ENCODE data around the gene PRX.
A peak's percentile ranks its signal among the peaks of the same experiment; 100 is the strongest.

The PRX gene, protein sequence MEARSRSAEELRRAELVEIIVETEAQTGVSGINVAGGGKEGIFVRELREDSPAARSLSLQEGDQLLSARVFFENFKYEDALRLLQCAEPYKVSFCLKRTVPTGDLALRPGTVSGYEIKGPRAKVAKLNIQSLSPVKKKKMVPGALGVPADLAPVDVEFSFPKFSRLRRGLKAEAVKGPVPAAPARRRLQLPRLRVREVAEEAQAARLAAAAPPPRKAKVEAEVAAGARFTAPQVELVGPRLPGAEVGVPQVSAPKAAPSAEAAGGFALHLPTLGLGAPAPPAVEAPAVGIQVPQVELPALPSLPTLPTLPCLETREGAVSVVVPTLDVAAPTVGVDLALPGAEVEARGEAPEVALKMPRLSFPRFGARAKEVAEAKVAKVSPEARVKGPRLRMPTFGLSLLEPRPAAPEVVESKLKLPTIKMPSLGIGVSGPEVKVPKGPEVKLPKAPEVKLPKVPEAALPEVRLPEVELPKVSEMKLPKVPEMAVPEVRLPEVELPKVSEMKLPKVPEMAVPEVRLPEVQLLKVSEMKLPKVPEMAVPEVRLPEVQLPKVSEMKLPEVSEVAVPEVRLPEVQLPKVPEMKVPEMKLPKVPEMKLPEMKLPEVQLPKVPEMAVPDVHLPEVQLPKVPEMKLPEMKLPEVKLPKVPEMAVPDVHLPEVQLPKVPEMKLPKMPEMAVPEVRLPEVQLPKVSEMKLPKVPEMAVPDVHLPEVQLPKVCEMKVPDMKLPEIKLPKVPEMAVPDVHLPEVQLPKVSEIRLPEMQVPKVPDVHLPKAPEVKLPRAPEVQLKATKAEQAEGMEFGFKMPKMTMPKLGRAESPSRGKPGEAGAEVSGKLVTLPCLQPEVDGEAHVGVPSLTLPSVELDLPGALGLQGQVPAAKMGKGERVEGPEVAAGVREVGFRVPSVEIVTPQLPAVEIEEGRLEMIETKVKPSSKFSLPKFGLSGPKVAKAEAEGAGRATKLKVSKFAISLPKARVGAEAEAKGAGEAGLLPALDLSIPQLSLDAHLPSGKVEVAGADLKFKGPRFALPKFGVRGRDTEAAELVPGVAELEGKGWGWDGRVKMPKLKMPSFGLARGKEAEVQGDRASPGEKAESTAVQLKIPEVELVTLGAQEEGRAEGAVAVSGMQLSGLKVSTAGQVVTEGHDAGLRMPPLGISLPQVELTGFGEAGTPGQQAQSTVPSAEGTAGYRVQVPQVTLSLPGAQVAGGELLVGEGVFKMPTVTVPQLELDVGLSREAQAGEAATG (N-terminal part only)

DNA sequence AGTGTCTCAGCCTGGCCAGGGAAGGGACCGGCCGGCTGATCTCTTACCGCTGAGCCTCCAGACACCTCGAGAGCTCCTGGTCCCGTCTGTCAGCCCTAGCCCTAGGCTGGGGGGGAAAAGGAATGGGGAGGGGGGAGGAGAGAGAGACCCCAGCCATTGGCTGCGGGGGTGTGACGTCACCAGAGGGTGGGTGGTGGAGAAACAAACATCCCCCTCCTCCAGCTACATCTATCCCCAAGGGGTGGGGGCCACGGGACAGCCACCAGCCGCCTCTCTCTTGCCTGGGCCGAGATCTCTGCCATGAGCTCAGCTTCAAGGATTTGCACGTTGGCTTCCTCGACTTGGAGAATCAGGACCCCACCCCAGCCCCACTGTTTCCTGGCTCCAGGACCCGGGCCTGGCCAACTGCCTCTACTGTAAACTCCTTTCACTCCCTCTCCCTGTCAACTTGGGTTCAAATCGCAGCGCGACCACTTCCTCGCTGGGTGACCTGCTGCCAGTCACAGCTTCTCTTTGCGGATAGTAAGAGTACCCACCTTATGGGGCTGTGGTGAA, at the start of gene PRX:
Gene PRX (minus strand): TSS at position 88 of the 555 bp plus-strand sequence. CDS start 5,446 bp downstream, outside the sequence.
- no peak for DNase-seq (ENCODE audit: low spot score)

GRCh38 chr19:40461669-40462221, 48.6 kb upstream of the PRX start:
- no peak for DNase-seq (ENCODE audit: low spot score)

DNA sequence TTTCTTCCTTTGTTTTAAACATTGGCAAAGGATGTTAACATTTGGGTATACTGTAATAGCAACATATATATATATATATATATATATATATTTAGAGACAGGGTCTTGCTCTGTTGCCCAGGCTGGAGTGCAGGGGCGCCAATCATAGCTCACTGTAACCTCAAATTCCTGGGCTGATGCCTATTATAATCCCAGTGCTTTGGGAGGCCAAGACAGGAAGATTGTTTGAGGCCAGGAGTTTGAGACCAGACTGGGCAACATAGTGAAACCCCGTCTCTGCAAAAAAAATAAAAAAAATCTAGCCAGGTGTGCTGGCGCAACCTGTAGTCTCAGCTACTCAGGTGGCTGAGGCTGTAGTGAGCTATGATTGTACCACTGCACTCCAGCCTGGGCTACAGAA, 47.0 kb upstream of the PRX start:
- DNase-seq (ENCODE audit: low spot score): no peak

- DNase-seq (ENCODE audit: low spot score): no peak
These were observed 45.4 kb upstream of the PRX start for GRCh38 chr19:40458597-40458974.

- no peak for DNase-seq (ENCODE audit: low spot score)
These were observed 44.9 kb upstream of the PRX start for GRCh38 chr19:40457953-40458596.

DNA sequence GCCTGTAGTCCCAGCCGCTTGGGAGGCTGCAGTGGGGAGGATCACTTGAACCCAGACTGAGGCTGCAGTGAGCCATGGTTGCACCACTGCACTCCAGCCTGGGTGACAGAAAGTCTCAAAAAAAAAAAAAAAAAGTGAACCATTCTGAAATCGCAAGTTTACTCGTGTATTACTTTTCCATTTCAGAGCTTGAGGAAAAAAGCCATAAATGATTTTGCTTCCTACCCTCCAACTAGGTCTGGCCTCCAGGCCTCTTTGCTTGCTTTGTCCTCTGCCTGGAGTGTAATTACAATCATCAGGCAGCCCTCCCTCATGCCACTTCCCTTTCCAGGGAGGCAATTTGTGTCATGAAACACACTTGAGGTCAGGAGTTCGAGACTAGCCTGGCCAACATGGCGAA, 43.9 kb upstream of the PRX start:
- no peak for DNase-seq (ENCODE audit: low spot score)

GRCh38 chr19:40453943-40454342, 40.8 kb upstream of the PRX start:
- peak; percentile 33 for DNase-seq (ENCODE audit: low spot score)

DNA sequence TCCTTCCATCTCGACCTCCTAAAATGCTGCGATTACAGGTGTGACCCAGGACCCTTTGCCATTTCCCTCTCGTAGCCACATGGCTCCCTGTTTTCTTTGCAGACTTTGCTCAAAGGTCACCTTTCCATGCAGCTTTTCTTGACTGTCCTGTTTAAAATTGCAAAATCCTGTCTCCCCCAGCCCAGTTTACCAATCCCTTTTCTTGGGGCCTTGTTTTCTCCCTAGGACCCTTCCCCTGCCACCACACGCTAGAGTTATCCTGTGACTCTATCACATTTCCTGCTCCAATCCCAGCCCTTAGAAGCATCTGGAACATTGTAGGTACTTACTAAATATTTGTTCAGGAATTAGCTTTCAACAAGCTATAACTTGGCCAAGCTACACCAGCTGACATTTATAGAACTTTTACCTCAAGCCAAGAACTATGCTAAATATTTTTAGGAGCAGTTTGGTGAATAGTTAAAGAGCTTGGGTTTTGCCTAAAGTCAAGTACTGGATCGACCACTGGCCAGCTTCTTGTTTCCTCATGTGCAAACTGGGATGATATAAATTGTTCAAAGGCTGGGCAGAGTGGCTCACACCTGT, 40.1 kb upstream of the PRX start:
- DNase-seq (ENCODE audit: low spot score): no peak

GRCh38 chr19:40452016-40452415, 38.8 kb upstream of the PRX start:
- DNase-seq (ENCODE audit: low spot score): no peak

GRCh38 chr19:40450664-40451063, 37.5 kb upstream of the PRX start:
- DNase-seq (ENCODE audit: low spot score): no peak

DNA sequence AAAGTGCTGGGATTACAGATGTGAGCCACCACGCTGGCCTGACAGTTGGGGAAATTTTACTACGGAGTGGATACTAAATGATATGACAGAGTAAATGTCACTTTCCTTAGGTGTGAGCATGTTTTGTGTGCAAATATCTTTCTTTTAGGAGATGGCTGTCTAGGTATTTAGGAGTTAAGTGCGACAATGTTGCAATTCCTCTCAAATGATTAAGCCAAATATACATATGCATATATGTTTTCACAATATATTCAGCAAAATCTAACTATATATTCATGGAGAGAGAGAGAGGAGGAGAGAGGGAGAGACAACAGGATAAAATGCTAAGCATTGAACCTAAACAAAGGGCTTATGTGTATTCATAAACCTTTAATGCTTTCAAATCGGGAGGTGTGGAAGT, 36.3 kb upstream of the PRX start:
- DNase-seq (ENCODE audit: low spot score): no peak

GRCh38 chr19:40446263-40446784, 33.1 kb upstream of the PRX start:
- DNase-seq (ENCODE audit: low spot score): no peak

- no peak for DNase-seq (ENCODE audit: low spot score)
These were observed 32.6 kb upstream of the PRX start for GRCh38 chr19:40445780-40446262.

- DNase-seq (ENCODE audit: low spot score): no peak
These were observed 31.7 kb upstream of the PRX start for GRCh38 chr19:40444825-40445312.

DNA sequence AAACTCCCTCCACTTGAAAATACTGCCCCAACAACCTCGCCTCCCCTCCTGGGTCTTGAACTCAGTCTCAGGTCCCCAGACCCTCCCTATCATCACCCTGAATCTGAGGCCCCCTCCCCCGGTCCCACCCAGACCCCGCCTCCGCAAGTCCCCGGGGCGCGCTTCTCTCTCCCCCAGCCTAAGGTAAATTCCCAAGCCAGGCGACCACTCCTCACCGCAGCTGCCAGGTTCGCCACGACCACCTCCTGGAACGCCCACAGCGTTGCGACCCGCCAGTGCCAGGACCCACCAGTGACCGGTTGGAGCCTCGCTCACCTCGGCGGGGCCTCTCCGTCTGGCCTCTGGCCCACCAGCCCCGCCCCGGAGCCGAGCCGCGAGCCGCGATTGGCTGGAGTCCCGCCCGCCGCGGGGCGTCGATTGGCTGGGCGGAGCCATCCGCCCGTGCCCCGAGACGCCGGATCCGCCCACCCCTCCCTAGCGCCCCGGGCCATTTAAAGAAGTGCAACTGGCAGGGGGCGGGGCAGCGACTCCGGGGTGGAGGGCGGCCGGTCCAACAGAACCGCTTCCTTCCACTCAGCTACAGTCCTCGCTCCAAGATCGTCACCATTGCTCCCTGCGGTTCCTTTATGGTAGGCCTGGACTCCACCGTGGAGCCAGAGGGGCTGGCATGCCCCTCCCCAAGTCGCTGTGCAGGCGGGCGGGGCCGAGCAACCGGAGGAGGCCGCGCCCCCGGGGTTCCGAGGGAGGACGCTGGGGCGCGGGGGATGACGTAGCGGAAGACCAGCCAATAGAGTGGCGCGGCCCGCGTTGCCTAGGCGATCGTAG, 31.0 kb upstream of the PRX start, which contains the start of gene SERTAD3:
Gene SERTAD3 (minus strand): TSS at position 336 of the 825 bp plus-strand sequence. CDS start 2,255 bp downstream, outside the sequence.
- peak; percentile 96 for DNase-seq (ENCODE audit: low spot score)

DNA sequence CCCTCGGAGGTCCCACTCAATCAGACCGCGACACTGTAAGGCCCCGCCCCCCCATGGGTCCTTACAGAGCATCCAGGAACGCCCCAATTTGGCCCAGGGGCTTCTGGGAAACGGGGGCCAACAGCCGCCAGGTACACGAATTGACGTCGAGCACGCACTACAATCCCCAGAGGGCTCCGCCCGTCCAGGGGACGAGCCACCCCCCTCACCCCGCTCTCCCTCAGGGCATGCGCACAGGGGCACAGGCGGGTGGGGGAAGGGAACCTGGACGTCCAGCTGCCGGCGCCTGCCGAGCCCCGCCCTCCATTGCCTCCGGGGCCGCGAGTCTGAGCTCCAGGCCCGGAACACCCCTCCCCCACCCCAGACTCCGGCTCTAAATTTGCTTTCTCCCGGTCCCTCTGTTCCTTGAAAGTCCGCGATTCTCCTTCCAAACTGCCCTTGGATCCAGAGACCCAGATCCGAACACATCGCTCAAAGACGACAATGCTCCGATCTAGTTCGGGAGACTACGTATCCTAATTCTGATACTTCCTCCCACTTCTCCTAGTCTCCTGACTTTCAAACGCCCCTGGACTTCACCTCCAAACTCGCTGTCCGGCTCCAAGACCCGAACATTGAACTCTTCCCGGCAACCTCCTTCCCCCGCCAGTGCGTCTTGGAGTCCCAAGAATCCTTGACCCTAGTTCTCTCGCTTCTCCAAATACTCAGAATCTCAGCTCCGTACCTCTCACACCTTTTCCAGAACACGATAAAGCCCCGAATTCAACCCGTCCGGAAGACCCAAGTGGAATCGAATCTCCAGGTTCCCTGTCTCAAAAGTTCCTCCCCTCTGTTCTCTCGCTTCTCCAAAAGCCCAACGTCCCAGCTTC, 30.2 kb upstream of the PRX start:
- DNase-seq (ENCODE audit: low spot score): peak; percentile 100

GRCh38 chr19:40442328-40443130, 29.4 kb upstream of the PRX start:
- no peak for DNase-seq (ENCODE audit: low spot score)

All from SW480 (cell line).